GM21390 (cell line): ENCODE results near the gene PRR12.

ENCODE experiments used
- ATAC-seq: cut with Tn5 transposase; IDR thresholded peaks from one replicate; pipeline ENCODE4 v1.9.1; 2021; ENCODE audit not compliant: unreplicated experiment

Gene PRR12, protein sequence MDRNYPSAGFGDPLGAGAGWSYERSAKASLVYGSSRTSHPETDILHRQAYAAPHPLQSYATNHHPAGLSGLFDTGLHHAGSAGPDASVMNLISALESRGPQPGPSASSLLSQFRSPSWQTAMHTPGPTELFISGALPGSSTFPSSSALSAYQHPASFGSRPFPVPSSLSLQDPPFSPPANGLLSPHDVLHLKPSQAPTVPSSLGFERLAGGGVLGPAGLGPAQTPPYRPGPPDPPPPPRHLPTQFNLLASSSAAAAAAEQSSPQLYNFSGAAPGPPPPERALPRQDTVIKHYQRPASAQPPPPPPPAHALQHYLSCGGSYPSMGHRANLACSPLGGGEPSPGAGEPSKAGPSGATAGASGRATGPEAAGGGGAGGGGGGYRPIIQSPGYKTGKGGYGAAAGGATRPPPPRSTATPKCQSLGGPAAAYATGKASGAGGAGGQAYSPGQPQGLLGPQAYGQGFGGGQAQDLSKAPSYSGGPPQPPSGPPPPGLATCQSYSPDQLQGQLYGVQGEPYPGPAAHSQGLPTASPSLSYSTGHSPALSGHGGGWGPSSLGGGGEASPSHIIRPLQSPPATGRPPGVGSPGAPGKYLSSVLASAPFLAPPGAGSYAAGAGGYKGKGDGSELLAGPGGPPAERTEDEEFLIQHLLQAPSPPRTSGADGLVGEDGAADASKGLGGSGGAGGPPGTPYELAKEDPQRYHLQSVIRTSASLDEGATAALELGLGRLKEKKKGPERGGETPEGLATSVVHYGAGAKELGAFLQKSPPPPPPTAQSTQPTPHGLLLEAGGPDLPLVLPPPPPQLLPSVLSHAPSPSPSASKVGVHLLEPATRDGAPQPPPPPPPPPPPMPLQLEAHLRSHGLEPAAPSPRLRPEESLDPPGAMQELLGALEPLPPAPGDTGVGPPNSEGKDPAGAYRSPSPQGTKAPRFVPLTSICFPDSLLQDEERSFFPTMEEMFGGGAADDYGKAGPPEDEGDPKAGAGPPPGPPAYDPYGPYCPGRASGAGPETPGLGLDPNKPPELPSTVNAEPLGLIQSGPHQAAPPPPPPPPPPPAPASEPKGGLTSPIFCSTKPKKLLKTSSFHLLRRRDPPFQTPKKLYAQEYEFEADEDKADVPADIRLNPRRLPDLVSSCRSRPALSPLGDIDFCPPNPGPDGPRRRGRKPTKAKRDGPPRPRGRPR (N-terminal part only)

DNA sequence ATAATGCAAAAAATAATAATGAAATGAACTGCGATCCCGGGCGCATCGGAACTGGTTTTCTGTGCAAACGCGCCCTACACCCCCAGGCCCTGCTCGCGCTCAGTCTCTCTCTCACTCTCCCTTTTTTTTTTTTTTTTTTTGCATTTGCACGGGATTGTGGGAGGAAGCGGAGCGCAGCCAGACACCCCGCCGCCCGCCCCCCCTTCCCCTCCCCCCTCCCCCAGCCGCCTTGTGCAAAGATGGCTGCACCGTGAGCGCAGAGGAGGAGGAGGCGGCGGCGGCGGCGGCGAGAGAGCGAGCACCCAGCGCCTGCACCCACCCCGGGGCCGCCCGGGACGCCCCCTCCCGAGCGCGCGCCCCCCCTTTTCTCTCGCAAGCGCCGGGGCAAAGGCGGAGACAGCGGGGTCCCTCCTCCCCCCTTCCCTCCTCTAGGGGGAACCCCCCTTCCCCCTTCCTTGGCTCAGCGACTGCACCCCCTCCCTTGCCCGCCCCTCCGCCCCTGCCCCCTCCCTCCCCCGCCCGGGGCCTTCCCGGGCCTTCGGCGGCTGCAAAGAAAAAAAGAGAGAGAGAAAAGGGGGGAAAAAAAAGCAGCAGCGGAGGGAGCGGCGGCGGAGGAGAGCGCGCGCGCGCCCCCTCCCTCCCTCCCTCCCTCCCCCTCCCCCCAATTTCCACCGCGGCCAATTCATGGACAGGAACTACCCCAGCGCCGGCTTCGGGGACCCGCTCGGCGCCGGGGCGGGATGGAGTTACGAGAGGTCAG is at the start of gene PRR12:
TSS of gene PRR12 (plus strand) at position 212 of the 760 bp plus-strand sequence. CDS start at position 685, 473 bp downstream.
- no peak for ATAC-seq

DNA sequence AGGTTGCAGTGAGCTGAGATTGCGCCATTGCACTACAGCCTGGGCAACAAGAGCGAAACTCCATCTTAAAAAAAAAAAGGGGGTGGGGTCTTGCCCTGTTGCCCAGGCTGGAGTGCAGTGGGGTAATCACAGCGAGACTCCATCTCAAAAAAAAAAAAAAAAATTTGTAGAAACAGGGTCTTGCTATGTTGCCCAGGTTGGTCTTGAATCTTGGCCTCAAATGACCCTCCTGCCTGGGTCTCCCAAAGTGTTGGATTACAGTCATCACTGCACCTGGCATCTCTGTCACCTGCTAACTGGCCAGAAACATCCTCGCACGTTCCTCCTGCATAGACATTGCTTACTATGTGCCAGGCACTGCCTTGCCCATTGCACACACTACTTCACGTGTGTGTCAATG is 49.1 kb upstream of the PRR12 start:
- no peak for ATAC-seq

DNA sequence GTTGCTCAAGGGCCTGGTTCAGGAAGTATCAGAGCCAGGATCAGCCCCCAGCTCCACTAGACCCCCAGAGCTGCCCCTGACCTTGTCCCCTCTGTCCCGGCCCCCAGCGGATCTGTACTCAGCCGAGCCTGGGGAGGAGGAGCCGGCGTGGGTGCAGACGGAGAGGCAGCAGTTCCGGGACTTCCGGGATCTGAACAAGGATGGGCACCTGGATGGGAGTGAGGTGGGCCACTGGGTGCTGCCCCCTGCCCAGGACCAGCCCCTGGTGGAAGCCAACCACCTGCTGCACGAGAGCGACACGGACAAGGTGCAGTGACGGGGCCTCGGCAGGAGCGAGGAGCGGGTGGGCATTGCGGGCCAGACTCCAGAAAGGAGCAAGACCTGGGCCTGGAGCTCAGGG is 48.5 kb upstream of the PRR12 start:
- no peak for ATAC-seq

DNA sequence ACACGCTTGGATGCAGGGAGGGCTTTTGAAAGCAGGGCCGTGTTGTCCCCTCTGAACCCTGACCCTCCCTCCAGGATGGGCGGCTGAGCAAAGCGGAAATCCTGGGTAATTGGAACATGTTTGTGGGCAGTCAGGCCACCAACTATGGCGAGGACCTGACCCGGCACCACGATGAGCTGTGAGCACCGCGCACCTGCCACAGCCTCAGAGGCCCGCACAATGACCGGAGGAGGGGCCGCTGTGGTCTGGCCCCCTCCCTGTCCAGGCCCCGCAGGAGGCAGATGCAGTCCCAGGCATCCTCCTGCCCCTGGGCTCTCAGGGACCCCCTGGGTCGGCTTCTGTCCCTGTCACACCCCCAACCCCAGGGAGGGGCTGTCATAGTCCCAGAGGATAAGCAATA is 48.0 kb upstream of the PRR12 start:
- no peak for ATAC-seq

DNA sequence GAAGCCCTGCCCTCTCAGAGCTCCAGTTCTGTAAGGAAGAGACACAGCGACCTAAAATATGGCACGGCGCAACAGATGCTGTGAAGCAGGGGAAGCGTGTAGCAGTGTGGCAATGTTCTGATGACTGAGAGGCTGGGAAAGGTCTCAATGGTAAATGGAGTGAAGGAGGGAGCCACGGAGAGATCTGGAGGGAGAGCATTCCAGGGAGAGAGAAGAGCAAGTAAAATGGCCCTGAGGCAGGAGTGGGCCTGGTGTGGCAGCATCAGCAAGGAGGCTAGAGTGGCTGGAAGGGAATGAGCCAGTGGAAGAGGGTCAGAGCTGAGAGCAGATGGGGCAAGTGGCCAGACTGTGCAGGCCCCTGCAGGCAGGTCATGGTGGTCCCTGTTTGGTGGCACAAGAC is 46.8 kb upstream of the PRR12 start:
- no peak for ATAC-seq

DNA sequence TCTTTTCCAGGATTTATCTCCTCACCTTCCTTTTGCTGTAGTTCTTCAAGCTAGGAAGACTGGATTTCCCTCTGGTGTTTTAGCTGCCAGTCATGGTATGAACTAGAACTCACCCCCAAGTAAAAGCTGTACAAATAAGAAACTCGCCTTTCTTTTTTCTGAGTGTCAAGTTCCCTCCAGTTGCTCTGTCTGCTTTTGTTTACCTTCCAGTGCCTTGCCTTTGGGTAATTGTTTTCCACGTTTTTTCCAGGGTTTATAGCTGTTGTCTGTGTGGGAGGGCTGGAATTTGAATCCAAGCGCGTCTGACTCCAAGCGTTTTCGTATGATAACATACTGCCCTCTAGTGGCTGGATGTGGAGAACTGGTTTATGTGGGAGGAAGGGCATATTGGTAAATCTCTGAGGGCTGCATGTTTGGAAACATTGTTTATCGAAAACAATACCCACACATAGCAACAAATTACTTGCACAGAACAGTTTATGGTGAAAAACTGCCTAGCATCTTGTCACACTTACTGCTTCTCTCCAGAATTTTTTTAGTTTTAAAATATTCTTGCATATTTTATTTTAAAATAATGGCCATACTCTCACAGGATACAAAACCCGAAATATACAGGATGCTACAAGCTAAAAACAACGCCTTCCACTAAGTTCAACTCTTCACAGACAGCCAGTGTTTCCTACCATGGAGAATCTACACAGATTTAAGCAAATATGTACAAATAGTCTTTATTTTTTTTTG is 44.0 kb upstream of the PRR12 start:
- ATAC-seq, result no peak

DNA sequence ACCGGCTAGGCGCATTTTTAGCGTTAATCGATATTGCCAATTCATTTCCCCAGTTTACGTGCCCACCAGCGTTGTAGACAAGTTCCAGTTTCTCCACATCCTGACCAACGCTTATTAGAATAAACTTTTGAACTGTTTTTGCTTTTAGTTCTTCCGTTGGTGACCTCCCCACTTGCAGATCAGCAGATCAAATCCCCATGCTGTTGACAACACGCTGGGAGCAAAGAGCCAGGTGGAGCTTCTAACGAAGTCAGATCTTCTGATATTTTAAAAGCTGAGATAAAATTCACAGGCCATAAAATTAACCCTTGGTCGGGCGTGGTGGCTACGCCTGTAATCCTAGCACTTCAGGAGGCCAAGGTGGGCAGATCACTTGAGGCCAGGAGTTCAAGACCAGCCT is 41.9 kb upstream of the PRR12 start:
- no peak for ATAC-seq

DNA sequence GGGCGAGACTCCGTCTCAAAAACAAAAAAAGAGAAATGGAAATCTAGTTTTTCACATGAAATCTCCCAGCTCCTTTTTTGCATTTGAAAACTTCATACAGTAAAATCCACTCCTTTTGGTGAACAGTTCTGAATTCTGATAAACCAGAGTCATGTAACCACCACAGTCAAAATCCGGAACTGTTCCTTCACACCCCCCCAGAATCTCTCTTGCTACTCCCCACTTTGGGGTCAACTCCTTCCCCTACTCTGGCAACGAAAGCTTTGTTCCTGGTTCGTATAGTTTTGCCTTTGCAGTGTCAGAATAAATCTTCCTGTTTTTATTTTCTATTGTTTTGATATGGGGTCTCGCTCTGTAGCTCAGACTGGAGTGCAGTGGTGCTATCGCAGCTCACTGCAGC is 39.5 kb upstream of the PRR12 start:
- ATAC-seq, result no peak

DNA sequence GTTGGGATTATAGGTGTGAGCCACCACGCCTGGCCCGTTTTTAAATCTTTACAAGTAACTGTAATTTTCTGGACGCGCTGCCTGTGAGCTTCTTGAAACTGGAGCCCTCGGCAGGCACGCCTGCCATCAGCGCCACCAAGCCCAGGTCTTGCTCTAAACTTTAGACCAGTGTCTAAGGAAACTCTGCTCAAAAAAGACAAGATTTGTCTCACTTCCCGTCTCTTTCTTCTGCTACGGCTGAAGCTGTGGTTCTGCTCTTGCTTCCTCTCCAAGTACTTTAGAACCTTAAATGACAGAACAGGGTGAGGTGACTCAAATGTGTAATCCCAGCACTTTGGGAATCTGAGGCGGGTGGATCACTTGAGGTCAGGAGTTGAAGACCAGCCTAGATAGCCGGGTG is 38.2 kb upstream of the PRR12 start:
- ATAC-seq, result no peak

DNA sequence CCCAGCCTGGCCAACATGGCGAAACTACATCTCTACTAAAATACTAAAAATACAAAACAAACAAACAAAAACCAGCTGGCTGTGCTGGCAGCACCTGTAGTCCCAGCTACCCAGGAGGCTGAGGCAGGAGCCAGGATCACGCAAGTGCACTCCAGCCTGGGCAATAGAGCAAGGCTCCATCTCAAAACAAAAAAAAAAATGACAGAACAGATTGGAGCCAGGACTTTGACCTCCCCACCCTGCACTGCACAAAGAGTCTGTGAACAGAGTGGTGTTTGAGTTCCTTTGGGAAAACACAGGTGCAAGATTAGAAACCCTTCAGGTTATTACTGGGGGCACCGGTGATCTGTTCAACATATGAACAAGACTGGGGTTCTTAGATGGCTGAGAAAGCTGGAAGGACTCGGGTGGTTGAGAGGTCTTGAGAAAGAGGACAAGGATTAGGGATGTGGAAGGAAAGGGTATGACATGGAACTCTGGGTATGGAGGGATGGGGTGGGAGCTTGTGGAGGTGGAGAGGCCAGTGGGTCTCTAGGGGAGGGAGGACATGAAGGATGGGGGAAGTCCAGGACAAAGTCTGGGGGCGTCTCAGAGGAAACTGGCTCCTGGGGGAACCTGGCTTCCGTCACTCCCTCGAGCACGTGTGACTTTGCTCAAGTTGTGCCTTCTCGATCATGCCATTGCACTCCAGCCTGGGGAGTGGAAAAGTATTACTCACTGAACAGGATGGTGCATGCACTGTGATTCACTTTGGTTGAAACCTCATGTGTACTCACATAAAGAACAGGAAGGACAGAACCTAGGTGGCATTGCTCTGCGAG is 37.3 kb upstream of the PRR12 start:
- ATAC-seq, result no peak

DNA sequence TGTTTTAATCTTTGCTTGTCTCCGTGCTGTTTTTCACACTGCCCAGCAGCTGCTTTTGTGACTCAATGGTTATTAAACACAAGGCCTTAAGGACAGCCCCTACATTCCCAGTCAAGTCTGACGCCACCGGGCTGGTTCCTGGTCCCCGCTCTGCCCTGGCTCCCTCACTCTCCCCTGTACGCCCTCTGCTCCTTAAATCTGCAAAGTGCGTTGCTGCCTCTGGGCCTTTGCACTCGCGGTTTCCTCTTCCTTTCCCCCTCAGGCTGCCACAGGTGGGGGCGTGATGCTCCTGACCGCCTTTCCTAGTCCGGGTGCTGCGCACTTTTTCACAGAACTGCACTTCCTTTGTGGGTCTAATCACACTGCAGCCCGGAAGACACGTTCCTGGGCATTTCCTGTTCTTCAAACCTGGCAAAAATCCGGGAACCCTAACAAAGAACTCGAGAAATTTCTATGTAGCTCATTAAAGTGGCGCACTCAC is 36.2 kb upstream of the PRR12 start:
- ATAC-seq, result no peak

DNA sequence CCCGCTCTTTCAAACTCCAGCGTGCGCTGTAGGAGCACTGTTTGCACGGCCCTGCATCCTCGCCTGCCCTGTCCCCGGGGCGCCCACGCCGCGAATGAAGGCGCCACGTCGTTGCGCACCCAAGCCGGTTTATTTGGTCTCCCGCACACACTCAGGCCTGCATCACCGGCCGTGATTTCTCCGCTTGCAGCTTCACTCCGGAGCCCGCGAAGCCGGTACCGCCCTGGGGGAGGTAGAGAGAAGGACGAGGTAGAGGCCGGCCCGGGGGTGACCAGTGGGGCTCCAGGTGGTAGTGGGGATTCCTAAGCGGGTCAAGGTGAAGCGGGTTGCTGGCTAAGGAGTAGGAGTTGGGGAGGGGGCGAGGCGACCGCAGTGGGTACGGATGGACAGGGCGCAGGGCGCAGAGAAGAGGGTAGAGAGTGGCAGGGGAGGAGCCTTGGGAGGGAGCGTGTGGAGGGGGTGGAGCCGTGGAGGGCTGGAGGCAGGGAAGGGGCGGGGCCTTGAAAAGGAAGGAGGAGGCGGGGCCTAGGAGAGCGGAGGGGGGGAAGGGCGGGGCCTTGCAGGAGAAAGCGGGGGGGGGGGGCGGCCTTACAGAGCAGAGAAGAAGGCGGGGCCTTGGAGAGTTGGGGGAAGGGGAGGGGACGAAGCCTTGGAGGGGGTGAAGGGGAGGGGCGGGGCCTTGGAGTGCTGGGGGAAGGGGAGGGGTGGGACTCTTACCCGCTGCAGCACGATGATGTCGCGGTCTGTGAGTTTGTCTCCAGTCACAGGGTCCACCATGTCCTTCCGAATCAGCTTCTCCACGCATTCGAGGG is 35.2 kb upstream of the PRR12 start:
- ATAC-seq, result no peak

DNA sequence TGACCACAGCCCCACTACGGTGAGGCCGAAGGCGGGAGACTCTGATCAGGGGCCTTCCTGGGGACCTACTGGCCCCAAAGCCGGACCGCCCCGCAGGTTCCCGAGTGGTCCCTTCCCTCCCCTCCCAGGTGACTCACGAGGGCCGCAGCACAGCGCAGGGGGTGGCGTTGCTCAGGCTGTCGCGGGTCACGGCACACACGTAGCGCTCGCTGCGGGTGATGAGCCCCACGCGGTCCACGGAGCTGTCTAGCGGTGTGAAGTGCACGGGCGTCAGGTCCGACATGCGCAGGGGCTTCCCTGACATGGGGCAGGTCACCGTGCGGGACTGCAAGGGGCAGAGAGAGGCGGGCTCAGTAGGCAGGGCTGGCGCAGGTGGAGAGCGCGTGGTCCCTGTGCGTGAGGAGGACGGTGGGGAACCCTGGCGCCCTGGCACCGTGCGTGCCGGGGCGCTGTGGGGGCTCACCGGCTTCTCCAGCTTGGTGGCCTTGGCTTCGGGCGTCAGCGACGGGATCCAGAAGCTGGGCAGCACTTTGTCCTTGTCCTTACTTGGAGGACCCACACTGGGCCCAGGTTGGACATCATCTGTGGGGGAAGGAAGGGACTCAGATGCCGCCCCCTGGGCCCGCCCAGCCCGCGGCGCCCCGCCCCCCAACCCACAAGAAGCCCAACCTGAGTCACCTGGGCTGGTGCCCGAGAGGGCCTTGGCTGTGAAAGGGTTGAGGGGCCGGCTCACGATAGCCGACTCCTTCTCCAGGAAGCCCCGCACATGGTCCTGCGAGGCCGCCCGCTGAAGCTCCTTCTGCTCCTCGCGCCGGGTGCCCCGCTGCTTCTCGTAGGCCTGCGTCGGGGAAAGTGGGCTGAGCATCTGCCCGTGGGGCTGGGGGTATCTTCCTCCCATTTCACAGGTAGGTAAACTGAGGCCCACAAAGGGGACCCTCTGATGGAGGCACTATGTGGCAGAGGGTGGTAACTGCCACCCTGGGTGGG is 34.3 kb upstream of the PRR12 start:
- no peak for ATAC-seq

DNA sequence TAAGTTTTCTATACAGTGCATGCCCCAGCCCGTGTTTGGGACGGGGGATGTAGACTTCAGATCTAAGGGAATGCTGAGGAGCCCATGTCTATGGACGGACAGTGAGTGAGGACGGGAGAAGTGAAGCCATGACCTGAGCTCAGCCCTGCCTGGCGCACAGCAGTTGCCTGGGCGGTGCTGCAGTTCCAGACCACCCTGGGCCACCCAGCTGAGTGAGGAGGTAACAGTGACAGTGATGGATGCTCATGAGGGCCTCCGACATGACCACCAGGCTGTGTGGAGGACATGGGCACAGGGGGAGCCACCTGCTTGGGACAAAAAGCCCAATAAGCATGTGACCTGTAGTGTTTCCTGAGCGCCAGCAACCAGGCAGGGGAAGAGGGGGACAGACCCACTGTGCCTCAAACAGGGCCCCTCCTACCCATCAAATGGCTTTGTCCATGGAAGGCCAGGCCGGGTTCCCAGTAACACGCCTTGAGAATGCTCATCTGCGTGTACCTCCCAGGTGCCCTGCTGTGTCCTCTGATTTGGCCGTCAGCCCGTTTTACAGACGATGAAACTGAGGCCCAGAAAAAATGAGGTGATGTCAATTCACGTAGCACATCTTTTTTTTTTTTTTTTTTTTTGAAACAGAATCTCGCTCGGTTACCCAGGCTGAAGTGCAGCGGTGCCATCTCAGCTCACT is 33.2 kb upstream of the PRR12 start:
- no peak for ATAC-seq

DNA sequence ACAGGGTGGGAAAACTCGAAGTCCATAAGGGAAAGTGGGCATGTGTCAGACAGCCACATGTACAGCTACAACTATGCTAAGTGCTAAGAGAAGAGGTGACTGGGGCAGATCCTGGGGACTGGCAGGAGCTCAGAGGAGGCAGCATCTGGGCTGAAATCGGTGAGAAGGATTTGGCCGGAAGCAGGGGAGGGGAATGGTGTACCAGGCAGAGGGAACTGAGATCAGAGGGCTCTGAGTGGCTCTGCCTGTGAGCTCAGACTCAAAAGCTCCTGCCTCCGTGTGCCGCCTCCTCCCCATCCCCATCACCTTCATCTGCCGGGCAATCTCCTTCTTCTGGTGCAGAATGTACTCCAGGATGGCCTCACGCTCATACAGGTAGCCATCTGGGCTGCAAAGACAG is 32.4 kb upstream of the PRR12 start:
- no peak for ATAC-seq

DNA sequence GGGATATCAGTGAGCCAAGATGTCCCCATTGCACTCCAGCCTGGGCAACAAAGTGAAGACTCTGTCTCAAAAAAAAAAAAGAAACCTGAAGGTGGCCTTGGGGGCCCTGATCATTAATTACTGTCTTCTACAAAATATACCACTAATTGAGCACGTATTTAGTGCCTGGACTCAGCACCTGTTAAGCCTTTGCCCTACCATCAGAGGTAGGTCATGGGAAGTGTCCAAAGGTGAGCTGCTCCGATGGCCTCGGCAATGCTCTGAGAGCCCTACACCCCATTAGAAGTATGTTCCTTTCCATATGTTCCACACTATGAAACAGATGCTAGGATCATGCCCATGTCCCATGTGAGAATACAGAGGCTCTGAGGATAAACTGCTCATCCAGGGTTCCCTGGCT is 31.5 kb upstream of the PRR12 start:
- no peak for ATAC-seq

DNA sequence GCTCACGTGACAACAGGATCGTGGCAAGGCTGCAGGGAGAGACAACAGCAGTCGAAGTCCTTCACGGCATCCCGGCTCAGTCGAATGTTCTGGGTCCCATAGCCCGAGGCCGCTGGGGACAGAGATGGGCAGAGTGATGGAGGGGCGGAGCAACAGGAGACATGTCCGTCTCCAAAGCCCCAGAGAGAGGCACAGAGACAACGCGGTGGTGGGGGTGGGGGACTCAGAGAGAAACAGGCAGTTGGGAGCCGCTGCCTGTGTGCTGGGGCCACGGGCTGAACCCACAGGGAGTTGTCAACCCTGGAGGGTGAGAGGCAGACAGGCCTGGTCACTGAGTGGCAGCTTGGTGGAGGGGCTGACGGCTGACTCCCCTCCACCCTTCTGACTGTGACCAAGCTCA is 31.1 kb upstream of the PRR12 start:
- ATAC-seq, result no peak
